Epithelial cell of esophagus (primary cell): ENCODE data around the gene CFAP74.

Experiments
- DNase-seq: peaks from one replicate; pipeline ENCODE4 v3.0.0; 2010; ENCODE audit warnings: low read depth
- H3K4me3 ChIP-seq: 2 replicates; pipeline ENCODE4 v1.5.1; 2011; ENCODE audit warnings: mild to moderate bottlenecking, low read length, control low read depth
- CTCF ChIP-seq: IDR thresholded peaks from 2 replicates; pipeline ENCODE4 v1.5.1; 2011; ENCODE audit warnings: low read depth, mild to moderate bottlenecking, low read length, control low read depth, inconsistent platforms; ENCODE audit not compliant: insufficient read depth; ENCODE audit errors: missing control alignments

The CFAP74 gene

GRCh38 chr1:2049718-2050431, 46.3 kb upstream of the CFAP74 start, which contains the start of gene PRKCZ:
Gene PRKCZ (plus strand): TSS chr1:2050411. CDS start chr1:2050631, 220 bp downstream.
- H3K4me3 ChIP-seq: peak within 1 kb of the TSS; percentile 72
- TF ChIP-seq CTCF: no peak
- DNase-seq: peak; percentile 98

- DNase-seq: peak; percentile 51
- TF ChIP-seq CTCF: peak; percentile 48
Observed at GRCh38 chr1:2049225-2049717, 45.7 kb upstream of the CFAP74 start.

GRCh38 chr1:2047749-2048729, 44.5 kb upstream of the CFAP74 start:
- TF ChIP-seq CTCF: no peak
- no peak overlapping the region for H3K4me3 ChIP-seq
- DNase-seq: no peak

More at GRCh38 chr1:2049225-2049717, 45.7 kb upstream of the CFAP74 start:
- peak overlapping the region; percentile 68 for H3K4me3 ChIP-seq

- no peak for DNase-seq
- H3K4me3 ChIP-seq: no peak overlapping the region
- TF ChIP-seq CTCF: no peak
Observed at GRCh38 chr1:2046953-2047748, 43.6 kb upstream of the CFAP74 start.

GRCh38 chr1:2046174-2046917, 42.8 kb upstream of the CFAP74 start:
- DNase-seq: peak; percentile 68
- H3K4me3 ChIP-seq: no peak overlapping the region
- peak; percentile 69 for TF ChIP-seq CTCF
